ENCODE data around the gene ZNF556.

DNA sequence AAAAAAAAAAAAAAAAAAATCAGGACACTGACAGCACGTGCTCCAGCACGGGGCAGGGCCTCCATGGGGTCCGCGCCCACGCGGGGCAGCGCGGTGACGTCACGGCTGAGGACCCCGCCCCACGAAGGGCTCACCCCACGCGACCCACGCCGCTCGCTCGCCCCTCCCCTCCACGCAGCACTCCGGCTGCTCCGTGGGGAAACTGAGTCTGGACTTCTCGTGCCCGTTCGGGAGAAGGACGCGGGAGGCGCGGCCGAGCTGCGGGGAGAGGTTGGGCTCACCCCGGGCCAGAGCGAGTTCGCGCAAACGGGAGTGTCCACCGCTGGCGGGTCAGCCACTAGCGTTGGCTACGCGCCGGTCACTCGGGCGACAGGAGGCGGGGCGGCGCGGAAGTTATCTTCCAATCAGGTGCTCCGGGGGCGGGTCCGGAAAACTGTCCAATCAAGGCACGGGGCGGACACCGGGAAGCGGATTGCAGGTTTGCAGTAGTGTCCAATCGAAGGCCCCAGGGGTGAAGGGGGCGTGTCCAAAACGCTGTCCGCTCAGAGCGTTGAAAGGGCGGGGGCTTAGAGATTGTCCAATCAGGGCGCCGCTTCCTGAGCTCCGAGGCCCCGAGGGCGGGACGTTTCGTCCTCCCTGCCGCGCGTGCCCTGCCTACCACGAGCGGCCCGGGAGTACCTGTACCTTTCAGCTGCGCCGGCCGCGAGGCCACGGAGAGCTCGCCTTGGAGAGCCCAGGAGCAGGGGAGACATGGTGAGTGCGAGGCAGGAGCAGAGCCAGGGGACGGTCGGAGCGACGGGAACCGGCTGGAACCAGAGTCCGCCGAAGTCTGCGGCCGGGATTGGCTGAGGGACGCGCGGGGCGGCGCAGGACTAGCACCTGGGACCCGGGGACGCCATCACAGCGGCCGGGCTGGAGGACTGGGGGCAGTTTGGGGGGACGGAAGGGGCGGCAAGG lies 33.4 kb downstream of the ZNF556 start, which contains the start of gene ZNF57:
- no peak for TF ChIP-seq SIN3A (IDR thresholded peaks at IDR 0.05; ENCODE audit: low read depth, low read length)
- TF ChIP-seq POLR2A (IDR thresholded peaks at IDR 0.05; ENCODE audit: low read depth, low read length) = peak; percentile 82
- TF ChIP-seq, protein P1, sequence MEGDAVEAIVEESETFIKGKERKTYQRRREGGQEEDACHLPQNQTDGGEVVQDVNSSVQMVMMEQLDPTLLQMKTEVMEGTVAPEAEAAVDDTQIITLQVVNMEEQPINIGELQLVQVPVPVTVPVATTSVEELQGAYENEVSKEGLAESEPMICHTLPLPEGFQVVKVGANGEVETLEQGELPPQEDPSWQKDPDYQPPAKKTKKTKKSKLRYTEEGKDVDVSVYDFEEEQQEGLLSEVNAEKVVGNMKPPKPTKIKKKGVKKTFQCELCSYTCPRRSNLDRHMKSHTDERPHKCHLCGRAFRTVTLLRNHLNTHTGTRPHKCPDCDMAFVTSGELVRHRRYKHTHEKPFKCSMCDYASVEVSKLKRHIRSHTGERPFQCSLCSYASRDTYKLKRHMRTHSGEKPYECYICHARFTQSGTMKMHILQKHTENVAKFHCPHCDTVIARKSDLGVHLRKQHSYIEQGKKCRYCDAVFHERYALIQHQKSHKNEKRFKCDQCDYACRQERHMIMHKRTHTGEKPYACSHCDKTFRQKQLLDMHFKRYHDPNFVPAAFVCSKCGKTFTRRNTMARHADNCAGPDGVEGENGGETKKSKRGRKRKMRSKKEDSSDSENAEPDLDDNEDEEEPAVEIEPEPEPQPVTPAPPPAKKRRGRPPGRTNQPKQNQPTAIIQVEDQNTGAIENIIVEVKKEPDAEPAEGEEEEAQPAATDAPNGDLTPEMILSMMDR (IDR thresholded peaks at IDR 0.05 in 2 of 3, conservative IDR thresholded peaks at IDR 0.05 in 1 of 3; ENCODE audit: control insufficient read depth in 2 of 3, extremely low read depth in 1 of 3, insufficient read depth in 1 of 3, low read depth in 3 of 3, low read length in 3 of 3) = no peak
- no peak for TF ChIP-seq KDM1A (IDR thresholded peaks at IDR 0.05; ENCODE audit: borderline replicate concordance)
- TF ChIP-seq RUNX3 (IDR thresholded peaks at IDR 0.05; ENCODE audit: low read length) = no peak
- peak; percentile 93 for TF ChIP-seq NFYB (IDR thresholded peaks at IDR 0.05; ENCODE audit: insufficient read depth, low read depth, low read length)
- TF ChIP-seq EZH2 (IDR thresholded peaks at IDR 0.05; ENCODE audit: borderline replicate concordance, control insufficient read depth, low read depth, low read length) = no peak
- TF ChIP-seq, protein P2, sequence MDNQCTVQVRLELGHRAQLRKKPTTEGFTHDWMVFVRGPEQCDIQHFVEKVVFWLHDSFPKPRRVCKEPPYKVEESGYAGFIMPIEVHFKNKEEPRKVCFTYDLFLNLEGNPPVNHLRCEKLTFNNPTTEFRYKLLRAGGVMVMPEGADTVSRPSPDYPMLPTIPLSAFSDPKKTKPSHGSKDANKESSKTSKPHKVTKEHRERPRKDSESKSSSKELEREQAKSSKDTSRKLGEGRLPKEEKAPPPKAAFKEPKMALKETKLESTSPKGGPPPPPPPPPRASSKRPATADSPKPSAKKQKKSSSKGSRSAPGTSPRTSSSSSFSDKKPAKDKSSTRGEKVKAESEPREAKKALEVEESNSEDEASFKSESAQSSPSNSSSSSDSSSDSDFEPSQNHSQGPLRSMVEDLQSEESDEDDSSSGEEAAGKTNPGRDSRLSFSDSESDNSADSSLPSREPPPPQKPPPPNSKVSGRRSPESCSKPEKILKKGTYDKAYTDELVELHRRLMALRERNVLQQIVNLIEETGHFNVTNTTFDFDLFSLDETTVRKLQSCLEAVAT (IDR thresholded peaks at IDR 0.05) = no peak
- TF ChIP-seq CREM (IDR thresholded peaks at IDR 0.05; ENCODE audit: low read depth) = peak; percentile 25; the same call in 1 of the 2 replicates
- TF ChIP-seq, protein P3, sequence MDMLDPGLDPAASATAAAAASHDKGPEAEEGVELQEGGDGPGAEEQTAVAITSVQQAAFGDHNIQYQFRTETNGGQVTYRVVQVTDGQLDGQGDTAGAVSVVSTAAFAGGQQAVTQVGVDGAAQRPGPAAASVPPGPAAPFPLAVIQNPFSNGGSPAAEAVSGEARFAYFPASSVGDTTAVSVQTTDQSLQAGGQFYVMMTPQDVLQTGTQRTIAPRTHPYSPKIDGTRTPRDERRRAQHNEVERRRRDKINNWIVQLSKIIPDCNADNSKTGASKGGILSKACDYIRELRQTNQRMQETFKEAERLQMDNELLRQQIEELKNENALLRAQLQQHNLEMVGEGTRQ (IDR thresholded peaks at IDR 0.05; ENCODE audit: borderline replicate concordance, low read depth, low read length) = no peak
- peak; percentile 64; the same call in 1 of the 2 replicates for TF ChIP-seq POLR2AphosphoS5 (IDR thresholded peaks at IDR 0.05; ENCODE audit: low read length)
- no peak for TF ChIP-seq HDAC6 (IDR thresholded peaks at IDR 0.05; ENCODE audit: unreplicated experiment)
- TF ChIP-seq, protein P4, sequence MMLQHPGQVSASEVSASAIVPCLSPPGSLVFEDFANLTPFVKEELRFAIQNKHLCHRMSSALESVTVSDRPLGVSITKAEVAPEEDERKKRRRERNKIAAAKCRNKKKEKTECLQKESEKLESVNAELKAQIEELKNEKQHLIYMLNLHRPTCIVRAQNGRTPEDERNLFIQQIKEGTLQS (IDR thresholded peaks at IDR 0.05; ENCODE audit: borderline replicate concordance, extremely low read depth, low read depth, low read length) = no peak

Data from GM12878 (cell line).